SK-N-SH (cell line): ENCODE measurements around the gene PMVK. TPM values are rescaled to one million over a fixed set of nuclear protein-coding genes. Genes with fewer than 3 reads are reported as not detected.
A peak's percentile ranks its signal among the peaks of the same experiment; 100 is the strongest.

ENCODE experiments used
- CTCF ChIA-PET: fragments of 300-600, 350-600 bp; formaldehyde crosslinking; extraction: SDS; loops from one replicate; lab custom pipeline; 2021; lab: Yijun Ruan, JAX
- POLR2A ChIA-PET: fragments of 350-600 bp; sonication (Branson Sonifier 250); formaldehyde crosslinking; extraction: SDS; loops from one replicate; lab custom pipeline; 2020; ENCODE audit warnings: antibody characterized with exemption, inconsistent platforms; lab: Yijun Ruan, JAX
- DNase-seq: peaks from one replicate; pipeline ENCODE4 v3.0.0; 2012
- H2AFZ ChIP-seq: fragments of 200-600 bp; sonication (generic); 2 replicates; pipeline ENCODE4 v1.8.1; 2016; ENCODE audit warnings: antibody characterized with exemption, mild to moderate bottlenecking, low read depth
- H3F3A ChIP-seq: fragments of 200-600 bp; sonication (generic); replicated peaks from 2 replicates; pipeline ENCODE3; 2016; ENCODE audit warnings: antibody characterized with exemption, mild to moderate bottlenecking; ENCODE audit not compliant: insufficient read depth
- H3K27ac ChIP-seq, 2 experiments: fragments of 200-500 bp in 1 of 2; fragments of 200-600 bp in 1 of 2; sonication (Bioruptor generic) in 1 of 2; sonication (generic), shearing (Covaris generic) in 1 of 2; 2 replicates each; pipeline versions ENCODE4 v1.5.1 to v1.6.1; 2014 to 2016; ENCODE audit warnings: low read depth in 2 of 2, inconsistent platforms in 1 of 2, low read length in 1 of 2, mild to moderate bottlenecking in 1 of 2, mixed read lengths in 1 of 2
- H3K27me3 ChIP-seq: fragments of 200-600 bp; sonication (generic), shearing (Covaris generic); 2 replicates; pipeline ENCODE4 v1.6.1; 2016; ENCODE audit warnings: mixed run types; ENCODE audit not compliant: insufficient read depth
- H3K36me3 ChIP-seq, 2 experiments: fragments of 200-500 bp in 1 of 2; fragments of 200-600 bp in 1 of 2; sonication (Bioruptor generic) in 1 of 2; sonication (generic) in 1 of 2; replicated peaks in 1 of 2; 2 replicates each; pipeline versions ENCODE3 to v1.5.1; 2014 to 2016; ENCODE audit warnings: low read length in 1 of 2, mild to moderate bottlenecking in 1 of 2; ENCODE audit not compliant: insufficient read depth in 2 of 2, control insufficient read depth in 1 of 2
- H3K4me1 ChIP-seq, 2 experiments: fragments of 200-500 bp in 1 of 2; fragments of 200-600 bp in 1 of 2; sonication (Bioruptor generic) in 1 of 2; sonication (generic), shearing (Covaris generic) in 1 of 2; 2 replicates each; pipeline versions ENCODE4 v1.5.1 to v1.6.1; 2014 to 2016; ENCODE audit warnings: low read depth in 1 of 2, low read length in 1 of 2, mixed run types in 1 of 2; ENCODE audit not compliant: insufficient read depth in 2 of 2, control insufficient read depth in 1 of 2
- H3K4me2 ChIP-seq: fragments of 200-600 bp; sonication (generic), shearing (Covaris generic); 2 replicates; pipeline ENCODE4 v1.6.1; 2017; ENCODE audit warnings: mixed run types
- H3K4me3 ChIP-seq, 2 experiments: fragments of 200-500 bp in 1 of 2; fragments of 200-600 bp in 1 of 2; sonication (Bioruptor generic) in 1 of 2; sonication (generic), shearing (Covaris generic) in 1 of 2; 2 replicates each; pipeline versions ENCODE4 v1.5.1 to v1.8.1; 2014 to 2016; ENCODE audit warnings: low read depth in 2 of 2, inconsistent platforms in 1 of 2, low read length in 1 of 2, mild to moderate bottlenecking in 1 of 2, mixed read lengths in 1 of 2, moderate library complexity in 1 of 2
- H3K79me2 ChIP-seq: fragments of 200-600 bp; sonication (generic); 2 replicates; pipeline ENCODE4 v1.8.1; 2017; ENCODE audit warnings: mild to moderate bottlenecking; ENCODE audit not compliant: insufficient read depth
- H3K9ac ChIP-seq: fragments of 200-600 bp; sonication (generic); 2 replicates; pipeline ENCODE4 v1.6.1; 2017; ENCODE audit warnings: mixed run types
- H3K9me2 ChIP-seq: fragments of 200-600 bp; sonication (generic); 2 replicates; pipeline ENCODE4 v1.6.1; 2017; ENCODE audit warnings: mixed run types
- H3K9me3 ChIP-seq: fragments of 200-600 bp; sonication (generic); 2 replicates; pipeline ENCODE4 v1.6.1; 2017; ENCODE audit warnings: mixed run types, mild to moderate bottlenecking, moderate library complexity
- H4K20me1 ChIP-seq: fragments of 200-600 bp; sonication (generic); 2 replicates; pipeline ENCODE4 v1.6.1; 2017; ENCODE audit warnings: mild to moderate bottlenecking, mixed run types; ENCODE audit not compliant: insufficient read depth
- CHD2 ChIP-seq: fragments of 150-350 bp; IDR thresholded peaks from 2 replicates; pipeline ENCODE4 v1.6.1; 2018; ENCODE audit warnings: low read length; ENCODE audit not compliant: partially characterized antibody
- CTCF ChIP-seq: fragments of 200-600 bp; sonication (generic); IDR thresholded peaks from 2 replicates; pipeline ENCODE4 v1.6.1; 2017; ENCODE audit warnings: antibody characterized with exemption, mild to moderate bottlenecking, moderate library complexity
- ELF1 ChIP-seq: IDR thresholded peaks from 2 replicates; pipeline ENCODE4 v1.4.0; 2012
- EP300 ChIP-seq, 2 experiments: IDR thresholded peaks; 2 replicates each; pipeline versions ENCODE4 v1.4.0 to v1.6.1; 2012; ENCODE audit warnings: borderline replicate concordance in 1 of 2, low read depth in 1 of 2, low read length in 1 of 2
- EZH2phosphoT487 ChIP-seq: fragments of 200-600 bp; sonication (generic); IDR thresholded peaks from 2 replicates; pipeline ENCODE4 v1.6.1; 2017; ENCODE audit warnings: low read depth, mixed run types, mild to moderate bottlenecking, antibody characterized with exemption, moderate library complexity, borderline replicate concordance
- FOSL2 ChIP-seq: IDR thresholded peaks from 2 replicates; pipeline ENCODE4 v1.4.0; 2012; ENCODE audit warnings: low read depth, mild to moderate bottlenecking, moderate library complexity, borderline replicate concordance
- FOXM1 ChIP-seq: IDR thresholded peaks from 2 replicates; pipeline ENCODE4 v1.4.0; 2012; ENCODE audit warnings: low read depth, mild to moderate bottlenecking
- NRF1 ChIP-seq: IDR thresholded peaks from 2 replicates; pipeline ENCODE4 v1.6.1; 2012; ENCODE audit warnings: low read depth, mild to moderate bottlenecking, low read length
- PBX3 ChIP-seq: IDR thresholded peaks from 2 replicates; pipeline ENCODE4; 2012
- RAD21 ChIP-seq: IDR thresholded peaks from 2 replicates; pipeline ENCODE4 v1.6.1; 2012; ENCODE audit warnings: mild to moderate bottlenecking, low read length
- RCOR1 ChIP-seq: fragments of 150-350 bp; IDR thresholded peaks from 2 replicates; pipeline ENCODE4 v1.6.1; 2017; ENCODE audit warnings: antibody characterized with exemption, low read length
- RXRA ChIP-seq: IDR thresholded peaks from 2 replicates; pipeline ENCODE4 v1.4.0; 2012; ENCODE audit warnings: low read depth, mild to moderate bottlenecking, borderline replicate concordance
- SIN3A ChIP-seq: IDR thresholded peaks from 2 replicates; pipeline ENCODE4 v1.6.1; 2012; ENCODE audit warnings: low read depth, mild to moderate bottlenecking, low read length, moderate library complexity, borderline replicate concordance
- SMC3 ChIP-seq: IDR thresholded peaks from 2 replicates; pipeline ENCODE4 v1.6.1; 2012; ENCODE audit warnings: low read depth, low read length, improper control_type of control experiment
- TAF1 ChIP-seq: IDR thresholded peaks from 2 replicates; pipeline ENCODE4 v1.6.1; 2012; ENCODE audit warnings: low read depth, mild to moderate bottlenecking, low read length, moderate library complexity, borderline replicate concordance
- TCF12 ChIP-seq: IDR thresholded peaks from 2 replicates; pipeline ENCODE4 v1.4.0; 2012
- TEAD4 ChIP-seq: IDR thresholded peaks from 2 replicates; pipeline ENCODE4 v1.4.0; 2012; ENCODE audit warnings: mild to moderate bottlenecking, borderline replicate concordance; ENCODE audit not compliant: insufficient read depth
- USF1 ChIP-seq: IDR thresholded peaks from 2 replicates; pipeline ENCODE4 v1.4.0; 2012; ENCODE audit warnings: low read depth, borderline replicate concordance
- USF2 ChIP-seq: fragments of 150-350 bp; IDR thresholded peaks from 2 replicates; pipeline ENCODE4 v1.6.1; 2017; ENCODE audit warnings: antibody characterized with exemption, low read length, low read depth, borderline replicate concordance
- ZBTB33 ChIP-seq: IDR thresholded peaks from 2 replicates; pipeline ENCODE4 v1.4.0; 2012; ENCODE audit warnings: low read depth, borderline replicate concordance
- WGBS: methylation state at CpG from one replicate; pipeline ENCODE4 v1.1.6; 2017; ENCODE audit warnings: low lambda C conversion rate; 5-methylcytosine and 5-hydroxymethylcytosine counted together
- polyA plus RNA-seq, 3 experiments: library from polyadenylated mRNA; depleted of rRNA; stranded (reverse); fragments of >200 nt; gene quantifications; 2 replicates each; pipeline ENCODE4 v1.2.3, GENCODE V29; 2012

Gene PMVK
- polyA plus RNA-seq, 1 of the 3 experiments (the other 2 are of a cell fraction) = 59.6 TPM

- TF ChIP-seq RCOR1 = peak; percentile 64; the same call in 1 of the 2 replicates
- TF ChIP-seq EP300 (IDR thresholded peaks at IDR 0.05; ENCODE audit: borderline replicate concordance in 1 of 2, low read depth in 1 of 2, low read length in 1 of 2) = no peak
- TF ChIP-seq TAF1 = peak; percentile 61; the same call in 1 of the 2 replicates
- peak; percentile 90 for TF ChIP-seq SIN3A
- TF ChIP-seq ZBTB33 = peak; percentile 86
- TF ChIP-seq FOSL2 = no peak
- peak; percentile 100 for TF ChIP-seq PBX3
- TF ChIP-seq NRF1 = no peak
These were observed 46.6 kb upstream of the PMVK start, which contains the start of gene FLAD1 (continued) for GRCh38 chr1:154982897-154983648.

GRCh38 chr1:154982341-154982740 lies 45.8 kb upstream of the PMVK start:
- Histone ChIP-seq H3K9ac (peak overlapping the region; percentile 42; the same call in 1 of the 2 replicates), H3F3A (peaks cover 13% of the 10 kb centered on the region), H3K36me3 (peaks cover 7 to 16% of the 10 kb centered on the region in 2 experiments), H4K20me1 (no peaks in the 10 kb centered on the region), H3K9me3 (no peaks in the 10 kb centered on the region), H2AFZ (peak overlapping the region; percentile 60; the same call in 1 of the 2 replicates), H3K27ac (peak overlapping the region; percentile 14 to 77; a peak in 3 of 4 replicates), H3K79me2 (peaks cover 88% of the 10 kb centered on the region), H3K4me1 (peaks cover 9 to 20% of the 10 kb centered on the region in 2 experiments; a peak in 3 of 4 replicates), H3K9me2 (no peaks in the 10 kb centered on the region), H3K4me3 (peak overlapping the region; percentile 72 to 82), H3K27me3 (no peaks in the 10 kb centered on the region), H3K4me2 (peak overlapping the region; percentile 72)
- ChIA-PET CTCF (interaction anchor here (1.0 to 37.5 kb wide), 7 partner anchors 16 to 104 kb away, joined by 3 to 640 read pairs (median 7); partner anchors contain the start of genes LENEP, PYGO2 and ZBTB7B), POLR2A (interaction anchor here (0.6 to 2.7 kb wide), 2 partner anchors 11 to 12 kb away, joined by 3 to 22 read pairs; partner anchors contain the start of genes LENEP and SHC1)
- 76% methylated on average over 6 of the region's 6 CpGs for WGBS
- TF ChIP-seq FOXM1 (no peak), USF2 (no peak), PBX3 (no peak), TEAD4 (no peak), TAF1 (no peak), SIN3A (no peak), CTCF (no peak), SMC3 (no peak), CHD2 (no peak), RAD21 (no peak), EZH2phosphoT487 (no peak), RXRA (no peak), USF1 (no peak), ELF1 (no peak), TCF12 (no peak), NRF1 (no peak)
- no peak for DNase-seq
